Measurements from ENCODE around the gene LRFN5.
"Not testable (repeated sequence)": the region's sequence is repeated elsewhere in the genome, so short reads cannot be mapped to it uniquely, and the experiment has no call there.

Gene LRFN5

DNA sequence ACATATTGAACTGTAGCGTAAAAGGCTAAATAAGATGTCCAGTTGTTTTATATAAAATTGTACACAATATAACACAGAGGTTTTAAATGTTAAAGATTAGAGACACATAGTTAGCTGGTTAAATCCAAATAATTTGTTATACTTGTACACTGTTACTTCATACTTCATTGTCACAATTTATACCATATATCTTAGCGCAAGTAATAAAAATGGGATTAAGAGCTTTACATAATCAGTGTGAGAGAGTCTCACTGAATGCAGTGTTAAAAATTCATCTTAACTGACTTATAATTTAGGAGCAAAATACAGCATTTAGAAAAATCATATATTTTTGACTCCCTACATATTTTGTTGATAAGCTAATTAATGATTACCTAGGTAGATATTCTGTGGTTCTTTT lies 36.1 kb downstream of the LRFN5 start:
- no peak for TF ChIP-seq POLR2A (IDR thresholded peaks at IDR 0.05; ENCODE audit: low read depth, low read length)
- no peak for FAIRE-seq
- DNase-seq (ENCODE audit: insufficient read length) = no peak

DNA sequence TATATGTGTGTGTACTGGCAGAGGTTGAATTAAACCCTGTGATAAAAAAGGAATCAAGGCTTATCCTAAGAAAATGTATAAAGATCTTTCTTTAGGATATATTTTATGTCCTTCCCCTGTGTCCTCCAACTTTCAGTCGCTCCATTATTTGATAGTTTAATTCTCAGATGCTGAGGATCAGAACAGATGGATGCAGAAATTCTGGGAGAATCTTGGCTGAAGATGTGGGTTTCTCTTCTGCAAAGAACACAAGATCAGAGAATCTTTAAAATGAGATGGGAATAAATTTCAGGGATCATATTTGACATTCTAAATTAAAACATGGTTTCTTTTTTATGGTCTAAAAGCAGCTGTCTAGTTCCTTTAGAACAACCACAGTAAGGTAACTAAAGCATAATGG lies 37.9 kb downstream of the LRFN5 start:
- FAIRE-seq (no peak), DNase-seq (ENCODE audit: insufficient read length) (no peak)
- TF ChIP-seq TAF1 (IDR thresholded peaks at IDR 0.05; ENCODE audit: borderline replicate concordance, low read depth, low read length) = no peak
- TF ChIP-seq POLR2AphosphoS5 (IDR thresholded peaks at IDR 0.05; ENCODE audit: low read depth, low read length) = no peak
- no peak for TF ChIP-seq POLR2A (IDR thresholded peaks at IDR 0.05; ENCODE audit: low read depth, low read length)

DNA sequence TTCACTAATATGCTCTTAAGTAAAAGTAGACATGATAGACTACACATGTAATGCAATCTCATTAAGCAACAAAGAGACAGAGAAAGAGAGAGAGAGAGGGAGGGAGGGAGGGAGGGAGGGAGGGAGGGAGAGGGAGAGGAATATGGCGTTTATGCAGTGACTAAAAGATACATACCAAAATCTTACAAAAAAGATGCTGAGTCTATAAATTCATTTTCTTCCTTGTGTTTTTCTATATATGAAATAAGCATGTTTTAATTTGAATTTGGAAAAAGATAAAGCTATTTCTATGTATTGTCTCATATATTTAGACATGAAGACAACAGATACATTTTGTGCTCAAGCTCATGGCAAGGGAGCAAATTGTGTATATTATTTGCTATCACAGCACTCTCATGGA lies 44.1 kb downstream of the LRFN5 start:
- TF ChIP-seq POLR2AphosphoS5 (IDR thresholded peaks at IDR 0.05; ENCODE audit: low read depth, low read length) = no peak
- TF ChIP-seq POLR2A (IDR thresholded peaks at IDR 0.05; ENCODE audit: low read depth, low read length) = no peak
- TF ChIP-seq TAF1 (IDR thresholded peaks at IDR 0.05; ENCODE audit: borderline replicate concordance, low read depth, low read length) = no peak
- DNase-seq (ENCODE audit: insufficient read length) (no peak), FAIRE-seq (no peak)

DNA sequence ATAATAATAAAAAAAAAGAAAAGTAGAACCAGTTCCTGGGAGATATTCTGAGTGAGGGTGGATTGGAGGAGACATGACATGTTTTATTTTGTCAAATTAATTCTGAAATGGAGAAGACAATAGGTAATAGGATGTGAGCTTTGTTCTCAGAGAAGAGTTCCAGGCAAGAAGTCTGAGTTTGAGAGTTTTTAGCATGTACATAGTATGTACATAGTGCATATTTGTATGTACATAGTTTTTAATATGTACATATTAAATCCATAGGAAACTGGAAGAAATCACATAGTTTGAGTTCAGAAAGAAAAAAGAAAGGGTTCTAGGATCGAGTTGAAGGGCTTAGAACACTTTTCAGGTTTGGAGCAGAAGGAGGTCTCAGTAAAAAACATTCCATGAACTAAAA lies 47.5 kb downstream of the LRFN5 start:
- TF ChIP-seq POLR2A (IDR thresholded peaks at IDR 0.05; ENCODE audit: low read depth, low read length) = no peak
- no peak for TF ChIP-seq TAF1 (IDR thresholded peaks at IDR 0.05; ENCODE audit: borderline replicate concordance, low read depth, low read length)
- no peak for TF ChIP-seq POLR2AphosphoS5 (IDR thresholded peaks at IDR 0.05; ENCODE audit: low read depth, low read length)
- FAIRE-seq (no peak), DNase-seq (ENCODE audit: insufficient read length) (no peak)

DNA sequence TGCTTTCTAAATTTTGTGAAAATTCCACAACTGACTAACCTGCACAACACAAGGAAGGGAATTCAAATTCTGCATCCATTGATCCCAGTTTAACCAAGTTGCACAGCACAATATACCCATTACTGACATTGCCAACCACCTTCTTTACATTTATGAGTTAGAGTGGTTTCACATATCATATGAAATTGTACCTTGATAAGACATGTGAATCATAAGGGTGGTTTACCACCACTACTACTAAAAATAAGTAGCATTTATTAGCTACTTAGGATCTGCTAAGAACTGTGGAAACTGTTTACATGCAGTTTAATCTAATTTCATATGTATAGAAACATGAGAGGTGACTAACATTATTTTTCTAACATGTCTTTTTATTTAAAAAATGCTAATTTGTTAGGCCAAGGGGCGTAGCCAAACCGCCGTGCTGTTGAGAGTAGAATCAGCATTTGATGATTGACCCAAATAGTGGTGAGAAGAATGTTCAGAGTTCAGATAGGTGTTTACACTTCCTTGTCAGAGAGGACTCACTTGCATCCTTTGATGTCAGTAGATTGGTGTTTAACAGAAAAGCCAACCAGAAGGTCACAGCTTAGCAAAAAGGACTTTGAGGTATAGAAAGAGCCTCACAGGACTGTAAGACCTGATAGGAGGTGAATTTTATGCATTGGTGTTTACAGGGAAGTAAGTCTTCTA lies 56.2 kb downstream of the LRFN5 start:
- no peak for FAIRE-seq

DNA sequence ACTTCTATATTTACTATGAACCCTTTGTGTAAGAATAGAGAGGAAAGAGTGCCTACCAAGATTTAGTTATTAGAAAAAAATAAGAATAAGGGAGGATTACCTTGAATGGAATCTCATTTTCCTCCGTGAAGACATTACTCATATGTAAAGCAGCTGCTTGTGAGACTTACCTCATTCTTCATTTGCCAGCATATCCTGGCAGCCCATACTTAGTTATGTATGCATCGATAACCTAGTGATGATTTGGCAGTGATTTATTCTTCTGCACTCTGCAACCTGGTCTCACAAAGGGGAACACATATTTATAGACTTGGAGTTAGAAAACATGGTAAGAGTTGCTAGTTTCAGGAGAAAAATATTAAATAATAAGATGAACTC lies 56.8 kb downstream of the LRFN5 start:
- FAIRE-seq (no peak), DNase-seq (ENCODE audit: insufficient read length) (no peak)
- no peak for TF ChIP-seq TAF1 (IDR thresholded peaks at IDR 0.05; ENCODE audit: borderline replicate concordance, low read depth, low read length)
- TF ChIP-seq POLR2A (IDR thresholded peaks at IDR 0.05; ENCODE audit: low read depth, low read length) = no peak
- no peak for TF ChIP-seq POLR2AphosphoS5 (IDR thresholded peaks at IDR 0.05; ENCODE audit: low read depth, low read length)

More for the DNA sequence above, 56.2 kb downstream of the LRFN5 start:
- no peak for TF ChIP-seq POLR2A (IDR thresholded peaks at IDR 0.05; ENCODE audit: low read depth, low read length)
- TF ChIP-seq TAF1 (IDR thresholded peaks at IDR 0.05; ENCODE audit: borderline replicate concordance, low read depth, low read length) = no peak
- TF ChIP-seq POLR2AphosphoS5 (IDR thresholded peaks at IDR 0.05; ENCODE audit: low read depth, low read length) = no peak
- DNase-seq (ENCODE audit: insufficient read length) = no peak

DNA sequence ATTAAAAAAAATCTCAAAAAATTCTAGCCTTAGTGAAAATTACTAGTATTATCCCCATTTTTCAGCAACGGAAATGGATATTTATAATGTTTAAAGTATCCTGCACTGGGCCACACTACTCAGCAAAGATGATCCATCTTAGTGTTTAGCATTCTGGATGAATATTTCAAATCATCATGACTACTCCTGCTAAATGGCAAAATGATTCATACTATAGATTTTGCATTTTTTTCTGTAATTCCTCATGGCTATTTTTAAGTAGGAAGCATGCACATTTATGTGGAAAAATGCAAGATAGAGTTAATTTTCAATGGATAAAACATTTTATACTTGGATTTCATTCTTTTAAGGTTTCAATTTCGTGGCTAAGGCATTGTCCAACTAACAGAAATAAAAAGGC lies 59.6 kb downstream of the LRFN5 start:
- TF ChIP-seq POLR2AphosphoS5 (IDR thresholded peaks at IDR 0.05; ENCODE audit: low read depth, low read length) (no peak), TAF1 (IDR thresholded peaks at IDR 0.05; ENCODE audit: borderline replicate concordance, low read depth, low read length) (no peak), POLR2A (IDR thresholded peaks at IDR 0.05; ENCODE audit: low read depth, low read length) (no peak)
- DNase-seq (ENCODE audit: insufficient read length) = no peak
- FAIRE-seq = no peak

DNA sequence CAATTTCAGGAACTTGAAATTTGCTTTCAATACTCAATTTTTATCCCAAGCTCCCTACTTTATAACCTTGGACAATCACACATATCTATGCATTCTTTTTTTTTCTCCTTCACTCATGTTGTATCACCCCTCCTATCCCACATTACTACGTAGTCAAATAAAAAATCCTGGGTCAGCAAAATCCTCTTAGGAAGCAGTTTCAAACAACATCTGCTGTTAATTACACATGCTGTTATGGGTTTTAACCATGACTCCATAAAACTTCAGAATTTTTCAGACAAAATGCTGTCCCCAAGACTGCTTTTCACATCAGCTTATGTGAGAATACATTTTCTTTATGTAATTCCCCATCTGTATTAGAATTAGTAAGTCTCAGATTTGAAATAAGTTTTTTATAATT lies 61.7 kb downstream of the LRFN5 start:
- DNase-seq (ENCODE audit: insufficient read length) (no peak), FAIRE-seq (no peak)
- TF ChIP-seq POLR2AphosphoS5 (IDR thresholded peaks at IDR 0.05; ENCODE audit: low read depth, low read length) (no peak), POLR2A (IDR thresholded peaks at IDR 0.05; ENCODE audit: low read depth, low read length) (no peak), TAF1 (IDR thresholded peaks at IDR 0.05; ENCODE audit: borderline replicate concordance, low read depth, low read length) (no peak)

DNA sequence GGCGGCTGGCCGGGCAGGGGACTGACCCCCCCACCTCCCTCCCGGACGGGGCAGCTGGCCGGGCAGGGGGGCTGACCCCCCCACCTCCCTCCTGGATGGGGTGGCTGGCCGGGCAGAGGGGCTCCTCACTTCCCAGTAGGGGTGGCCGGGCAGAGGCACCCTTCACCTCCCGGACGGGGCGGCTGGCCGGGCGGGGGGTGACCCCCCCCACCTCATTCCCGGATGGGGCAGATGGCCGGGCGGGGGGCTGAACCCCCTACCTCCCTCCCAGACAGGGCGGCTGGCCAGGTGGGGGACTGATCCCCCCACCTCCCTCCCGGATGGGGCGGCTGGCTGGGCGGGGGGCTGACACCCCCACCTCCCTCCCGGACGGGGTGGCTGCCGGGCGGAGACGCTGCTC lies 66.9 kb downstream of the LRFN5 start:
- not testable (repeated sequence) for DNase-seq (ENCODE audit: insufficient read length)

DNA sequence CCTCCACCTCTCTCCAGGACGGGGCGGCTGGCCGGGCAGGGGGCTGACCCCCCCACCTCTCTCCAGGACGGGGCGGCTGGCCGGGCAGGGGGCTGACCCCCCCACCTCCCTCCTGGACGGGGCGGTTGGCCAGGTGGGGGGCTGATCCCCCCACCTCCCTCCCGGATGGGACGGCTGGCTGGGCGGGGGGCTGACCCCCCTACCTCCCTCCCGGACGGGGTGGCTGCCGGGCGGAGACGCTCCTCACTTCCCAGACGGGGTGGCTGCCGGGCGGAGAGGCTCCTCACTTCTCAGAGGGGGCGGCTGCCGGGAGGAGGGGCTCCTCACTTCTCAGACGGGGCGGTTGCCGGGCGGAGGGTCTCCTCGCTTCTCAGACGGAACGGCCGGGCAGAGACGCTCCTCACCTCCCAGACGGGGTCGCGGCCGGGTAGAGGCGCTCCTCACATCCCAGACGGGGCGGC lies 67.9 kb downstream of the LRFN5 start:
- not testable (repeated sequence) for FAIRE-seq; DNase-seq (ENCODE audit: insufficient read length)

More for the DNA sequence above, 66.9 kb downstream of the LRFN5 start:
- not testable (repeated sequence) for FAIRE-seq

DNA sequence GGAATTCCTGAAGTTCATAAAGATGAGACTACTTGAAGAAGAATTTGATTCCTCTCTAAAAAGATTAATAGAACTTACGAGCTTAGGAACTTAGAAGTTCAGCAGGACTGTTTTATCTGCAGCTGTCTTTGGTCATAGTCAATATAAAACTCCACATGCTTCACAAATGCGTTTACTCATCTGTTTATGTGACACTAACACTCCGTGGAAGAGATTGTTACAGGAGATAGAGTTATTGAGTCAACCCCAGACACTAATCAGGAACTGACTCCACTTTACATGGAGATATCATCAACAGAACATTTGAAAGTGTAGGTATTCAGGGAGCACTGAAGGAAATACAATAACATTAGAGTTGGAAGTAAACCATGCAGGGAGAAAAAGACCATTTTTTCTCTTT lies 92.8 kb downstream of the LRFN5 start:
- TF ChIP-seq POLR2AphosphoS5 (IDR thresholded peaks at IDR 0.05; ENCODE audit: low read depth, low read length) (no peak), POLR2A (IDR thresholded peaks at IDR 0.05; ENCODE audit: low read depth, low read length) (no peak), TAF1 (IDR thresholded peaks at IDR 0.05; ENCODE audit: borderline replicate concordance, low read depth, low read length) (no peak)
- no peak for FAIRE-seq
- no peak for DNase-seq (ENCODE audit: insufficient read length)

DNA sequence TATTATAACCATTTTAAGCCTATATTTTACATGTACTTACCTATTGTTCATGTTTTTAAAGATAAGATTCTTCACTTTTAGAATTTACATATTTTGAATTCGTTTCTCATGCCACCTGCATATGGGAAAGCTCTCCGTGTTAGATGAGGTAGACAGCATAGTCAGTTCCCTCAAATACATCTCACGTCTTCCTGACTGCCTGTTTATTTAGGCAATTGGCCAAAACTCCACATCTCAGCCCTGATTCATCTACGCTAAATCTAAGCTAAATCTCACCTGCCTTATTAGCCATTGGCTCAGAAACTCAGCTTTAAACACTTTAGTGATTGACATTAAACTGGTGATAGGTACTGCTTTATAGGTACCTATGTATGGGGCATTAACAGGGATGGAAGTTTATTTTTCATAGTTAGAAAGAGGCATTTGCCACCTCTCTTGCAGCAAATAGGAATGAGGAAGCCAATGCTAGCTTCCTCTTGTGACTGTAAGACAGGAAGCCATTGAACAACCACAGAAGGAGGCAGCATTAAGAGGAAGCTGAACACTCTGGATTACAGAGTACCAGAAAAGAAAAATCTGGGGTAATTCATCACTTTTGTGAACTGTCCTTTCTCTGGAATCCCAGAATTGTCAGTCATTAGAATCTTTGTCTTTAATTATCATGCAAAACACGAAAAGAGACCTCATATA lies 111.9 kb downstream of the LRFN5 start:
- no peak for DNase-seq (ENCODE audit: insufficient read length)
- TF ChIP-seq POLR2A (IDR thresholded peaks at IDR 0.05; ENCODE audit: low read depth, low read length) (no peak), POLR2AphosphoS5 (IDR thresholded peaks at IDR 0.05; ENCODE audit: low read depth, low read length) (no peak), TAF1 (IDR thresholded peaks at IDR 0.05; ENCODE audit: borderline replicate concordance, low read depth, low read length) (no peak)
- FAIRE-seq = no peak

DNA sequence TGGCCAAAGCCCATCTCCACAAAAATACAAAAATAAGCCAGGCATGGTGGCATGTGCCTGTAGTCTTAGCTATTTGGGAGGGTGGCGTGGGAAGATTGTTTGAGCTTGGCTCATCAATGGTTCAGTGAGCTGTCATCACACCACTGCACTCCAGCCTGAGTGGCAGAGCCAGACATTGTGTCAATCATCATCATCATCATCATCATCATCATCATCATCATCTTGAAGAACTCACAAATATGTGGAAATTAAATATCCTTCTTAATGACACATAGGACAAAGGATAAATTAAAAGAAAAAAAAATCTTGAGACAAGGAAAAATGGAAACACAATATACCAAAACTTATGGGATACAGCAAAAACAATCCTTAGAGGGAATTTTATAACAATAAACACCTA lies 132.5 kb downstream of the LRFN5 start:
- DNase-seq (ENCODE audit: insufficient read length) (no peak), FAIRE-seq (no peak)
- no peak for TF ChIP-seq POLR2AphosphoS5 (IDR thresholded peaks at IDR 0.05; ENCODE audit: low read depth, low read length)
- TF ChIP-seq POLR2A (IDR thresholded peaks at IDR 0.05; ENCODE audit: low read depth, low read length) = no peak
- no peak for TF ChIP-seq TAF1 (IDR thresholded peaks at IDR 0.05; ENCODE audit: borderline replicate concordance, low read depth, low read length)
